Natural killer cell treated with Interleukin-12 subunit alpha and Interleukin-12 subunit beta and Interleukin-15 and Interleukin-18, amount 100 ng/mL, for 72 hours (primary cell): ENCODE measurements around the gene PCYT2. TPM values are rescaled to one million over a fixed set of nuclear protein-coding genes. Genes with fewer than 3 reads are reported as not detected.
"Not testable (repeated sequence)": the region's sequence is repeated elsewhere in the genome, so short reads cannot be mapped to it uniquely, and the experiment has no call there.

Experiments
- ATAC-seq, 2 donors: fragments of 150-1000 bp; cut with Tn5 transposase in 1 of 2; sonication (Bioruptor Pico), chemical (Tn5 transposase) in 1 of 2; 2 replicates each; pipeline ENCODE4 v1.10.0; 2021
- DNase-seq: peaks from one replicate; pipeline ENCODE4 v3.0.0; 2022; ENCODE audit warnings: low spot score
- H3K27ac Mint-ChIP-seq, 2 donors: 1 replicate in 1 of 2; 2 replicates in 1 of 2; pipeline ENCODE4 v1.8.0; 2022; ENCODE audit warnings: mixed read lengths in 2 of 2, mild to moderate bottlenecking in 1 of 2, moderate library complexity in 1 of 2
- H3K27me3 Mint-ChIP-seq, 2 donors: 1 replicate in 1 of 2; 2 replicates in 1 of 2; pipeline ENCODE4 v1.8.0; 2022; ENCODE audit warnings: mixed read lengths in 2 of 2
- H3K36me3 Mint-ChIP-seq: one replicate; pipeline ENCODE4 v1.8.0; 2022; ENCODE audit warnings: mixed read lengths
- H3K4me1 Mint-ChIP-seq, 2 donors: 1 replicate in 1 of 2; 2 replicates in 1 of 2; pipeline ENCODE4 v1.8.0; 2022; ENCODE audit warnings: low read depth in 2 of 2, mixed read lengths in 2 of 2, mild to moderate bottlenecking in 1 of 2
- H3K4me3 Mint-ChIP-seq: one replicate; pipeline ENCODE4 v1.8.0; 2022; ENCODE audit warnings: mixed read lengths
- H3K9me3 Mint-ChIP-seq: 2 replicates; pipeline ENCODE4 v1.8.0; 2022; ENCODE audit warnings: mixed read lengths
- total RNA-seq, 2 donors: library from RNA; stranded (reverse); gene quantifications; one replicate each; pipeline ENCODE4 v1.2.3, GENCODE V29; 2022

Gene PCYT2
- total RNA-seq, 2 donors from 2014 or later = 30.4 to 36.5 TPM

- Mint-ChIP-seq H3K27ac (no peak overlapping the region), H3K4me3 (peak overlapping the region; percentile 65), H3K4me1 (peaks cover 14% of the 10 kb centered on the region in 2 donors), H3K27me3 (peaks cover 0 to 7% of the 10 kb centered on the region in 2 donors), H3K9me3 (no peaks in the 10 kb centered on the region), H3K36me3 (no peaks in the 10 kb centered on the region)
- DNase-seq (no peak), ATAC-seq (peak; percentile 1 to 2)
Measured at GRCh38 chr17:81927152-81927652, 16.0 kb upstream of the PCYT2 start.

- H3K4me1 Mint-ChIP-seq = peaks cover 14% of the 10 kb centered on the region in 2 donors
- no peaks in the 10 kb centered on the region for H3K9me3 Mint-ChIP-seq
- ATAC-seq (peak; percentile 4 to 14), DNase-seq (peak; percentile 72)
- peak overlapping the region; percentile 79 to 84 for H3K27ac Mint-ChIP-seq
- peaks cover 0 to 5% of the 10 kb centered on the region in 2 donors for H3K27me3 Mint-ChIP-seq
- peak overlapping the region; percentile 87 for H3K4me3 Mint-ChIP-seq
- no peaks in the 10 kb centered on the region for H3K36me3 Mint-ChIP-seq
Measured at GRCh38 chr17:81926451-81927151, 15.4 kb upstream of the PCYT2 start.

- no peak for ATAC-seq
- Mint-ChIP-seq H3K4me3 (peak overlapping the region; percentile 87), H3K9me3 (no peaks in the 10 kb centered on the region), H3K27ac (peak overlapping the region; percentile 79 to 84), H3K36me3 (no peaks in the 10 kb centered on the region), H3K27me3 (peaks cover 0 to 2% of the 10 kb centered on the region in 2 donors), H3K4me1 (peaks cover 13 to 14% of the 10 kb centered on the region in 2 donors)
- no peak for DNase-seq
Measured at GRCh38 chr17:81925860-81926450, 14.8 kb upstream of the PCYT2 start.

GRCh38 chr17:81924557-81925532, 13.6 kb upstream of the PCYT2 start:
- peak overlapping the region; percentile 30 for H3K4me3 Mint-ChIP-seq
- peaks cover 11 to 14% of the 10 kb centered on the region in 2 donors for H3K4me1 Mint-ChIP-seq
- no peak for ATAC-seq
- no peaks in the 10 kb centered on the region for H3K36me3 Mint-ChIP-seq
- DNase-seq = no peak
- H3K9me3 Mint-ChIP-seq = no peaks in the 10 kb centered on the region
- H3K27me3 Mint-ChIP-seq = no peaks in the 10 kb centered on the region
- H3K27ac Mint-ChIP-seq = peak overlapping the region in 1 of 2 donors; percentile 84

- Mint-ChIP-seq H3K36me3 (no peaks in the 10 kb centered on the region), H3K27me3 (no peaks in the 10 kb centered on the region), H3K4me1 (peaks cover 14 to 19% of the 10 kb centered on the region in 2 donors), H3K4me3 (peak overlapping the region; percentile 72), H3K9me3 (no peaks in the 10 kb centered on the region), H3K27ac (peak overlapping the region in 1 of 2 donors; percentile 70)
- DNase-seq (no peak), ATAC-seq (peak in 1 of 2 donors; percentile 5)
Measured at GRCh38 chr17:81923302-81924260, 12.4 kb upstream of the PCYT2 start.

- H3K9me3 Mint-ChIP-seq = no peaks in the 10 kb centered on the region
- H3K4me3 Mint-ChIP-seq = peak overlapping the region; percentile 72
- H3K27ac Mint-ChIP-seq = peak overlapping the region in 1 of 2 donors; percentile 70
- ATAC-seq (no peak), DNase-seq (no peak)
- H3K36me3 Mint-ChIP-seq = no peaks in the 10 kb centered on the region
- H3K4me1 Mint-ChIP-seq = peaks cover 14 to 22% of the 10 kb centered on the region in 2 donors
- H3K27me3 Mint-ChIP-seq = no peaks in the 10 kb centered on the region
Measured at GRCh38 chr17:81922566-81923301, 11.5 kb upstream of the PCYT2 start.

- H3K27ac Mint-ChIP-seq = no peak overlapping the region
- peaks cover 18 to 25% of the 10 kb centered on the region in 2 donors for H3K4me1 Mint-ChIP-seq
- ATAC-seq (no peak), DNase-seq (no peak)
- no peak overlapping the region for H3K4me3 Mint-ChIP-seq
- H3K9me3 Mint-ChIP-seq = no peaks in the 10 kb centered on the region
- H3K27me3 Mint-ChIP-seq = no peaks in the 10 kb centered on the region
- no peaks in the 10 kb centered on the region for H3K36me3 Mint-ChIP-seq
Measured at GRCh38 chr17:81921996-81922565, 10.9 kb upstream of the PCYT2 start.

- peaks cover 22 to 31% of the 10 kb centered on the region in 2 donors for H3K4me1 Mint-ChIP-seq
- no peak for ATAC-seq
Measured at GRCh38 chr17:81921537-81921862, 10.3 kb upstream of the PCYT2 start.

GRCh38 chr17:81920612-81921536, 9.7 kb upstream of the PCYT2 start:
- no peak for DNase-seq
- Mint-ChIP-seq H3K27ac (no peak overlapping the region), H3K4me3 (no peak overlapping the region), H3K36me3 (no peaks in the 10 kb centered on the region), H3K4me1 (peaks cover 20 to 30% of the 10 kb centered on the region in 2 donors), H3K9me3 (no peaks in the 10 kb centered on the region), H3K27me3 (no peaks in the 10 kb centered on the region)
- ATAC-seq = no peak

More at GRCh38 chr17:81921537-81921862, 10.3 kb upstream of the PCYT2 start:
- no peak for DNase-seq
- no peak overlapping the region for H3K4me3 Mint-ChIP-seq
- H3K36me3 Mint-ChIP-seq = no peaks in the 10 kb centered on the region
- no peak overlapping the region for H3K27ac Mint-ChIP-seq
- H3K9me3 Mint-ChIP-seq = no peaks in the 10 kb centered on the region
- no peaks in the 10 kb centered on the region for H3K27me3 Mint-ChIP-seq

- ATAC-seq (no peak), DNase-seq (no peak)
- Mint-ChIP-seq H3K4me1 (peaks cover 18 to 28% of the 10 kb centered on the region in 2 donors), H3K9me3 (no peaks in the 10 kb centered on the region), H3K27ac (peak overlapping the region; percentile 39 to 81), H3K36me3 (no peaks in the 10 kb centered on the region), H3K4me3 (no peak overlapping the region), H3K27me3 (no peaks in the 10 kb centered on the region)
Measured at GRCh38 chr17:81918832-81919545, 7.8 kb upstream of the PCYT2 start.

GRCh38 chr17:81918333-81918669, 7.1 kb upstream of the PCYT2 start:
- peak overlapping the region; percentile 39 to 81 for H3K27ac Mint-ChIP-seq
- H3K36me3 Mint-ChIP-seq, H3K9me3 Mint-ChIP-seq, DNase-seq, H3K27me3 Mint-ChIP-seq: not testable (repeated sequence)
- ATAC-seq = peak; percentile 21 to 63
- peaks cover 17 to 29% of the 10 kb centered on the region in 2 donors for H3K4me1 Mint-ChIP-seq
- peak overlapping the region; percentile 88 for H3K4me3 Mint-ChIP-seq
